HEK293T (cell line): ENCODE data around the gene FAM20A.
"Not testable (repeated sequence)": the region's sequence is repeated elsewhere in the genome, so short reads cannot be mapped to it uniquely, and the experiment has no call there.

Experiments used
- CTCF ChIA-PET: fragments of 350-600 bp; formaldehyde crosslinking; extraction: SDS; loops from one replicate; lab custom pipeline; 2021; ENCODE audit warnings: antibody characterized with exemption, inconsistent platforms; lab: Yijun Ruan, JAX
- POLR2A ChIA-PET: fragments of 350-600 bp; formaldehyde crosslinking; extraction: SDS; loops from one replicate; lab custom pipeline; 2020; ENCODE audit warnings: antibody characterized with exemption, inconsistent platforms; lab: Yijun Ruan, JAX
- DNase-seq: peaks from one replicate; pipeline ENCODE4 v3.0.0; 2012; ENCODE audit warnings: mixed read lengths; ENCODE audit errors: extremely low spot score
- ARNT ChIP-seq: fragments of 450-650 bp; IDR thresholded peaks from 2 replicates; pipeline ENCODE4 v1.6.1; 2017; ENCODE audit warnings: mild to moderate bottlenecking
- BHLHE40 ChIP-seq: fragments of 450-650 bp; IDR thresholded peaks from 2 replicates; pipeline ENCODE4 v1.6.1; 2016; ENCODE audit warnings: mild to moderate bottlenecking, moderate library complexity, borderline replicate concordance
- CTBP1 ChIP-seq: fragments of 450-650 bp; IDR thresholded peaks from 2 replicates; pipeline ENCODE4 v1.6.1; 2016; ENCODE audit warnings: borderline replicate concordance
- ELF4 ChIP-seq: fragments of 450-650 bp; IDR thresholded peaks from 2 replicates; pipeline ENCODE4 v1.6.1; 2017; ENCODE audit warnings: antibody characterized with exemption
- FOXA1 ChIP-seq: fragments of 450-650 bp; IDR thresholded peaks from 2 replicates; pipeline ENCODE4 v1.6.1; 2016; ENCODE audit warnings: mild to moderate bottlenecking
- FOXK2 ChIP-seq: fragments of 450-650 bp; IDR thresholded peaks from 2 replicates; pipeline ENCODE4 v1.6.1; 2016; ENCODE audit warnings: mild to moderate bottlenecking
- FOXM1 ChIP-seq: fragments of 450-650 bp; IDR thresholded peaks from 2 replicates; pipeline ENCODE4 v1.6.1; 2017; ENCODE audit warnings: mild to moderate bottlenecking, borderline replicate concordance
- HDGF ChIP-seq: fragments of 450-650 bp; IDR thresholded peaks from 2 replicates; pipeline ENCODE4 v1.6.1; 2017; ENCODE audit warnings: antibody characterized with exemption, borderline replicate concordance
- L3MBTL2 ChIP-seq: fragments of 450-650 bp; conservative IDR thresholded peaks from 2 replicates; pipeline ENCODE4 v1.6.1; 2016; ENCODE audit warnings: mild to moderate bottlenecking
- LEF1 ChIP-seq: fragments of 450-650 bp; IDR thresholded peaks from 2 replicates; pipeline ENCODE4 v1.6.1; 2017; ENCODE audit warnings: mild to moderate bottlenecking, borderline replicate concordance
- NFRKB ChIP-seq: fragments of 450-650 bp; IDR thresholded peaks from 2 replicates; pipeline ENCODE4 v1.6.1; 2016; ENCODE audit warnings: mild to moderate bottlenecking, moderate library complexity
- PKNOX1 ChIP-seq: fragments of 450-650 bp; IDR thresholded peaks from 2 replicates; pipeline ENCODE4 v1.6.1; 2016
- SP1 ChIP-seq: fragments of 450-650 bp; IDR thresholded peaks from 2 replicates; pipeline ENCODE4 v1.6.1; 2017
- SUZ12 ChIP-seq: fragments of 450-650 bp; IDR thresholded peaks from 2 replicates; pipeline ENCODE4 v1.6.1; 2016; ENCODE audit warnings: mild to moderate bottlenecking
- TARDBP ChIP-seq: fragments of 450-650 bp; IDR thresholded peaks from 2 replicates; pipeline ENCODE4 v1.6.1; 2016
- ZNF384 ChIP-seq: fragments of 450-650 bp; IDR thresholded peaks from 2 replicates; pipeline ENCODE4 v1.6.1; 2016

FAM20A gene

GRCh38 chr17:68497885-68498319, 103.3 kb downstream of the FAM20A start:
- CTCF ChIA-PET, result no interaction called here
- POLR2A ChIA-PET, result no interaction called here
- DNase-seq, result no peak
- TF ChIP-seq ZNF384 (no peak), BHLHE40 (no peak), SUZ12 (no peak), LEF1 (no peak), ELF4 (no peak), ARNT (no peak), FOXK2 (no peak), HDGF (no peak), CTBP1 (no peak)

GRCh38 chr17:68495081-68495480, 106.1 kb downstream of the FAM20A start:
- TF ChIP-seq FOXM1 (no peak), NFRKB (no peak), SP1 (no peak), ARNT (no peak), CTBP1 (no peak), FOXK2 (no peak), PKNOX1 (no peak)
- CTCF ChIA-PET, result no interaction called here
- POLR2A ChIA-PET, result interaction anchor here (1.2 kb wide), 1 partner anchor 17 kb away, joined by 4 read pairs; the partner anchor contains the start of gene PRKAR1A
- DNase-seq, result no peak

- POLR2A ChIA-PET, CTCF ChIA-PET, DNase-seq: not testable (repeated sequence)
Measured at GRCh38 chr17:68492394-68493054, 108.6 kb downstream of the FAM20A start.

DNA sequence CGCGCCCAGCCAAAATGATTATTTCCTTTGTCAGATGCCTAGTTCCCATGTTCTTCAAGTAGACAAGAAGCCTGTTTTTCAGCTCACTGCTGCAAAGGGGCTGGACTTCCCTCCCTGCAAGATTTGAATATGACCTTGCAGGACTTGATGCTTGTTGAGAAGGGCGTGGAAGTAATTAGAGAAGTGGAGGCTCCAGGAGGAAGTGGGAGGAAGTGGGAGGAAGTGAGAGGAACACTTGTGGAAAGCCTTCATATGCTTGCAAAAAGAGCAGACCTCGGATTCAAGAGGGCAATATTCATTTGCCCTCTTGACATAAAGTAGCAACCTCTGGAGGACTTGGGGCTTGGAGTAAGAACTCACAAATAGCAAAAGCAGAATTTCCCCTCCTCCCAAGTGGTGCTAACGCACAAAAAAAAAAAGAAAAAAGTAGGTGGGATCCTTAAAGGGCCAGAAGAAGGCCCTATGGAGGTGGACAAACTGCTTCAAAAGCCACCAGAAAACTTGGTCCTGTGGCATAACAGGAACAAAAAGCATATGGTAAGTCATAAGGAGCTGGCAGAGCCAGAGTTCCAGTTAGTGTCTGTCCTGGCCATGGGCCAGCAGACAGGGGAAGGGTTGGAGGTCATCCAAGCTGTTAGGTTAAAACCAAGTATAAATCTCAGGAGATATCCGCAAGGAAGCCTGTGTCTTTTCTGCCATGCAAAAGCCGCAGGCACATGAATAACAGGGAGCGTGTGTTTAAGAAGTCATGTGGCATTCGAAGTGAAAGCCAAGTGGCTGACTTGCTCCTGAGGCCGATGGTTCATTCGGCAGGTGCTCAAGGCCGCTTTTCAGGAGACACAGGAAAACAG, 109.6 kb downstream of the FAM20A start:
- CTCF ChIA-PET, result no interaction called here
- DNase-seq, result no peak

DNA sequence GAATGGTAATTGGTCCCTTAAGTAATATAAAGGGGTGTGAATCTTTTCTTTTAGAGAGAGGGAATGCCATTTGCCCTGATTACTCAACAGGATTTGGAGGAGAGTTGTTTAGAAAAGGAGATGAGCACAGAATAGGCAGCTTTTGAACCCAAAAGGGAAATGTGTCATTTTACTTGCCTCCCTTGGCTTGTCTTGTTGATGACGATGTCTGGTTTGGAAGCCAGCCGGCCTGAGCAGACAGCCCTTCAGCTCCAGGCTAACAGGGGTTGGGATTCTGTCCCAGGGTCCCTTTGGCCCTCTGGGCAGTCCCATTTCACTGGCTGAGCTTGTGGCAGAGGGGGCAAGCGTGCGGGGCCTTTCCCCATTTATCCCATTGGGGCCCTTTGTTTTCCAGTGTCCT, 111.2 kb downstream of the FAM20A start:
- CTCF ChIA-PET, result no interaction called here
- POLR2A ChIA-PET, result no interaction called here
- DNase-seq, result no peak
- TF ChIP-seq FOXK2 (no peak), BHLHE40 (no peak), ARNT (no peak), LEF1 (no peak), CTBP1 (no peak), HDGF (no peak), NFRKB (no peak), TARDBP (no peak), PKNOX1 (no peak), FOXM1 (no peak), SP1 (no peak), SUZ12 (no peak), ELF4 (no peak), ZNF384 (no peak), L3MBTL2 (no peak), FOXA1 (no peak)

More for the DNA sequence above, 109.6 kb downstream of the FAM20A start:
- TF ChIP-seq CTBP1 (no peak), FOXK2 (no peak), FOXM1 (no peak)
- POLR2A ChIA-PET, result no interaction called here
